ENCODE results near the gene CMA1.

Gene CMA1

DNA sequence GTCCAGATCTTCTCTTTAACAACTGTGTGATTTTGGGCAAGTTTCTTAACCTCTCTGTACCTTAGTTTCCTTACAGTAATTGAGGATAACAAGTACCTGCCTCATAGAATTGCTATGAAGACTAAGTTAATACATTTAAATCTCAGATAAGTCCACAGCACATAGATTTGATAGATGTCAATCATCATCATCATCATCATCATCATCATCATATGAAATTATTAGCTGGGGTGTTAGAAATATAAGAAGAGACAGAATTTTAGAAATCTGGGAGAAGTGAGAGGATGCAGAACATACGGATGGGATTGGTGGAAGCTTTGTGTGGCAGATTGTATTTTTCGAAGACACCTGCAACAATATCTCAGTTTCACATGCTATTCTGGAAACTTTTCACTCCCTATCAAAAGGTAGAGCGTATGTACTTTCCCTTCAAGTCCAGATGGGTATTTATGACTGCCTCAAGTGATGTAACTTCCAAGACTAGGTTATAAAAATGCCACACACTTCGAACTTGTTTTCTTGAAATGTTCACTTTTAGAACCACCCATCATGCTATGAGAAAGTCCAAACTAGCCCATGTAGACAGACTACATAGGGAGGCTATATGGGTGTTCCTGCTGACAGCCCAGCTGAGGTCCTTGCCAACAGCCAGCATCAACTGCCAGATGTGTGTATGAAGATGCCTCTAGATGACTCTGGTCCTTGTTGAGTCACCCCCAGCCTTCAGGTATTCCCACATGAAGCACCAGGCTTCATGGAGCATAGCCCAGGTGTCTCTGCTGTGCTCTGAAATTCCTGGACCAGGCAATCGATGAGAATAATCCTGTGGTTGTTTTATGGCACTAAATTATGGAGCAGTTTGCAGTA lies 44.8 kb downstream of the CMA1 start:
- TF ChIP-seq, protein P1, sequence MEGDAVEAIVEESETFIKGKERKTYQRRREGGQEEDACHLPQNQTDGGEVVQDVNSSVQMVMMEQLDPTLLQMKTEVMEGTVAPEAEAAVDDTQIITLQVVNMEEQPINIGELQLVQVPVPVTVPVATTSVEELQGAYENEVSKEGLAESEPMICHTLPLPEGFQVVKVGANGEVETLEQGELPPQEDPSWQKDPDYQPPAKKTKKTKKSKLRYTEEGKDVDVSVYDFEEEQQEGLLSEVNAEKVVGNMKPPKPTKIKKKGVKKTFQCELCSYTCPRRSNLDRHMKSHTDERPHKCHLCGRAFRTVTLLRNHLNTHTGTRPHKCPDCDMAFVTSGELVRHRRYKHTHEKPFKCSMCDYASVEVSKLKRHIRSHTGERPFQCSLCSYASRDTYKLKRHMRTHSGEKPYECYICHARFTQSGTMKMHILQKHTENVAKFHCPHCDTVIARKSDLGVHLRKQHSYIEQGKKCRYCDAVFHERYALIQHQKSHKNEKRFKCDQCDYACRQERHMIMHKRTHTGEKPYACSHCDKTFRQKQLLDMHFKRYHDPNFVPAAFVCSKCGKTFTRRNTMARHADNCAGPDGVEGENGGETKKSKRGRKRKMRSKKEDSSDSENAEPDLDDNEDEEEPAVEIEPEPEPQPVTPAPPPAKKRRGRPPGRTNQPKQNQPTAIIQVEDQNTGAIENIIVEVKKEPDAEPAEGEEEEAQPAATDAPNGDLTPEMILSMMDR (IDR thresholded peaks at IDR 0.05; ENCODE audit: insufficient read depth, missing control alignments): no peak

DNA sequence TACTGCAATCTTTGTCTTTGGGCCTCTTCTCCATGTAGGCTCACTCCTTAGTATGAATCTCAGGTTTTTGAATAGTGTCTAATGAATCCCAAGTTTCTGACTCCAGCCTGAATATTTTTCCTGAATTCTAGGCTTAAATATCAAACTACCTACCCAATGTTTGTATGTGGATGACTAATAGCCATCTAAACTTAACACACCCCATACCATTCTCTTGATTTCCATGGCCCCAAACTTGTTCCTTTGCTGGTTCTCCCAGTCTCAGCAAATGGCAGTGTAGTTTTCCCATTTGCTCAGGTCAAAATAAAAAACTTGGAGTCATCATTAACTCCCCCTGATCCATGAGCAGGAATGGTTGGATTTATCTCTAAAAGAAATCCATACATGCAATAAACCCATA lies 46.7 kb downstream of the CMA1 start:
- TF ChIP-seq, protein P1 (IDR thresholded peaks at IDR 0.05; ENCODE audit: insufficient read depth, missing control alignments): no peak
- FAIRE-seq: no peak

More for the DNA sequence above, 44.8 kb downstream of the CMA1 start:
- DNase-seq (ENCODE audit: insufficient read length, low spot score) (no peak), FAIRE-seq (no peak)

DNA sequence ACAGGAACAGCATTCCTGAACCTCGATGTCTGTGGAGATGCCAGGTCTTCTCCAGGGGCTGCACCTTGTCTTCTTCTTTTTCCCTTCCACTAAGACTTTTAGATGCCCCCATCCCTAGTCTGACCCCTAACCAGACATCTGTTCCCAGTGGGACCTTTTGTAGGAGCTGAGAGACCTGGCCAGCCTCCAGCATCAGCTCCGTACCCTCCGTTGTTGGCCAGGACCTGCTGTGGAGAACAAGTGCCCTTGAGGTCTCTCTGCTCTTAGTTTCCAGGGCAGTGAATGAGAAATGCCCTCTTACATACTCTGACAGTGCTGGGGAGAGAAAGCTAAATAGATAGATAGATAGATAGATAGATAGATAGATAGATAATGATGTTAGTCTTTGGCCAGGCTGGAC lies 48.7 kb downstream of the CMA1 start:
- DNase-seq (ENCODE audit: insufficient read length, low spot score): no peak
- TF ChIP-seq, protein P1 (IDR thresholded peaks at IDR 0.05; ENCODE audit: insufficient read depth, missing control alignments): no peak
- no peak for FAIRE-seq

More for the DNA sequence above, 46.7 kb downstream of the CMA1 start:
- DNase-seq (ENCODE audit: insufficient read length, low spot score): no peak

DNA sequence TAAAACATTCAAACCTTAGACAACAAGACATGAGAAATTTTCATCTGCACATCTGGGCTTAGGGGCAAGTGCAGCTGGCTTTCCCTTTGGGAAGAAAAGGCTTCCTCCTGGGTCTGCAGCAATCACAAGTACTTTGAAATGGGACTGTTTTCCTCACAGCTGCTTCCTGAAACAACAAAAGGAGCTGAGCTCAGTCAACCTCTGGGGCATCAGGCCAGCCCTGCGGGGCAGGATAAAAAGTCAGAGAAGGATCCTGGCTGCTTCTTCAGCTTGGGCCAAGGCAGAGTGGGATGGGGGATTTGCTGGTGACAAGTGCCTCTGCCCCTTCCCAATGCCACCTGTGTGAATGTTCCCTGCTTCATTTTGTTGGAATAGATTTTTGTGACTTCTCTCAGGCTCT lies 49.3 kb downstream of the CMA1 start:
- no peak for FAIRE-seq
- TF ChIP-seq, protein P1 (IDR thresholded peaks at IDR 0.05; ENCODE audit: insufficient read depth, missing control alignments): no peak
- no peak for DNase-seq (ENCODE audit: insufficient read length, low spot score)

DNA sequence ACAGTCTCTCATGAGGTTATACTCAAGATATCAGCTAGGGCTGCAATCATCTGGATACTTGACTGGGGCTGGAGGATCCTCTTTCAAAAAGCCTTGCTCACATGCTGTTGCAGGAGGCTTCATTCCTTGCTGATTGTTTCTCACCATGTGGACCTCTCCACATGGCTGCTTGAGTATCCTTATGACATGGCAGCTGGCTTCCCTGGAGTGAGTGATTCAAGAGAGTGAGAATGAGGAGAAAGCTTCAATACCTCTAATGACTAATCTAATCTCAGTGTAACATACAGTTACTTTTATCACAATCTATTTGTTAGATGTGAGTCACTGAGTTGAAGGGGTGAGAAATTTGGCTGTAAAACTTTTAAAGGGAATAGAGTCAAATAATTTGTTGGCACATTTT lies 51.1 kb downstream of the CMA1 start:
- no peak for DNase-seq (ENCODE audit: insufficient read length, low spot score)
- no peak for FAIRE-seq
- TF ChIP-seq, protein P1 (IDR thresholded peaks at IDR 0.05; ENCODE audit: insufficient read depth, missing control alignments): no peak
